Natural killer cell (primary cell): Measurements from ENCODE around the gene ZDHHC5. TPM values are rescaled to one million over a fixed set of nuclear protein-coding genes. Genes with fewer than 3 reads are reported as not detected.

Experiments
- ATAC-seq, 3 donors: fragments of 150-1000 bp in 2 of 3; fragments of 200-7000 bp in 1 of 3; cut with Tn5 transposase; 1 replicate in 1 of 3; 2 replicates in 2 of 3; pipeline ENCODE4 v1.10.0; 2021; ENCODE audit warnings: mild to moderate bottlenecking in 2 of 3, moderate library complexity in 2 of 3
- DNase-seq, 2 donors: peaks; one replicate each; pipeline versions ENCODE4 v3.0.0 to v3.0.0-alpha.2; 2013 to 2021; ENCODE audit warnings: mixed read lengths in 1 of 2
- H3K27ac ChIP-seq: one replicate; pipeline ENCODE4 v1.5.1; 2013; ENCODE audit warnings: mild to moderate bottlenecking, low read length
- H3K27me3 ChIP-seq: one replicate; pipeline ENCODE4 v1.6.1; 2013; ENCODE audit warnings: low read length; ENCODE audit not compliant: control insufficient read depth, insufficient read depth
- H3K36me3 ChIP-seq: one replicate; pipeline ENCODE4 v1.6.1; 2013; ENCODE audit warnings: low read length; ENCODE audit not compliant: control insufficient read depth, insufficient read depth
- H3K4me1 ChIP-seq: one replicate; pipeline ENCODE4 v1.6.1; 2013; ENCODE audit warnings: low read length; ENCODE audit not compliant: control insufficient read depth, insufficient read depth
- H3K4me3 ChIP-seq: one replicate; pipeline ENCODE4 v1.5.1; 2013; ENCODE audit warnings: low read length
- H3K9me3 ChIP-seq: one replicate; pipeline ENCODE4 v1.6.1; 2013; ENCODE audit warnings: low read length; ENCODE audit not compliant: control insufficient read depth, insufficient read depth
- H3K27ac Mint-ChIP-seq, 2 donors: one replicate each; pipeline ENCODE4 v1.8.0; 2022; ENCODE audit warnings: mild to moderate bottlenecking in 2 of 2, mixed read lengths in 2 of 2, moderate library complexity in 1 of 2
- H3K27me3 Mint-ChIP-seq, 2 donors: one replicate each; pipeline ENCODE4 v1.8.0; 2022; ENCODE audit warnings: low read depth in 2 of 2, mixed read lengths in 2 of 2
- H3K36me3 Mint-ChIP-seq: one replicate; pipeline ENCODE4 v1.8.0; 2022; ENCODE audit warnings: mixed read lengths
- H3K4me1 Mint-ChIP-seq, 2 donors: one replicate each; pipeline ENCODE4 v1.8.0; 2022; ENCODE audit warnings: mixed read lengths in 2 of 2
- H3K4me3 Mint-ChIP-seq: one replicate; pipeline ENCODE4 v1.8.0; 2022; ENCODE audit warnings: mild to moderate bottlenecking, moderate library complexity, mixed read lengths
- H3K9me3 Mint-ChIP-seq, 2 donors: one replicate each; pipeline ENCODE4 v1.8.0; 2022; ENCODE audit warnings: mixed read lengths in 2 of 2
- WGBS: methylation state at CpG from one replicate; pipeline ENCODE4 v1.1.7; 2013; ENCODE audit warnings: missing lambda C conversion rate; ENCODE audit not compliant: insufficient coverage; 5-methylcytosine and 5-hydroxymethylcytosine counted together
- intact Hi-C: fragments of 100-400 bp; cut with micrococcal nuclease; formaldehyde crosslinking; loops from one replicate; pipeline ENCODE4 v1.14.2; 2022
- total RNA-seq, 4 donors: library from RNA; stranded (reverse); fragments of 120-200 nt in 1 of 4; gene quantifications; one replicate each; pipeline versions ENCODE4 v1.2.3 to v1.2.4, GENCODE V29; 2013 to 2022
- TF ChIP-seq, protein P1 (sequence below): fragments of 200-600 bp; IDR thresholded peaks from one replicate; pipeline ENCODE4 v1.8.0; 2022; ENCODE audit warnings: antibody characterized with exemption

Gene ZDHHC5
- total RNA-seq, 3 donors from 2014 or later (not counting 1 experiment from before 2014, with no cell fraction given) = 46.1 to 64.0 (median 55.5) TPM

- Mint-ChIP-seq H3K9me3 (no peaks in the 10 kb centered on the region), H3K27ac (no peak overlapping the region), H3K4me1 (peaks cover 17 to 18% of the 10 kb centered on the region in 2 donors), H3K4me3 (no peak overlapping the region), H3K27me3 (no peaks in the 10 kb centered on the region), H3K36me3 (no peaks in the 10 kb centered on the region)
- no peak for ATAC-seq
- Histone ChIP-seq H3K27ac (no peak overlapping the region), H3K9me3 (no peaks in the 10 kb centered on the region), H3K4me1 (no peaks in the 10 kb centered on the region), H3K27me3 (no peaks in the 10 kb centered on the region), H3K36me3 (no peaks in the 10 kb centered on the region), H3K4me3 (no peak overlapping the region)
- intact Hi-C loops = no loop called here
- TF ChIP-seq, protein P1, sequence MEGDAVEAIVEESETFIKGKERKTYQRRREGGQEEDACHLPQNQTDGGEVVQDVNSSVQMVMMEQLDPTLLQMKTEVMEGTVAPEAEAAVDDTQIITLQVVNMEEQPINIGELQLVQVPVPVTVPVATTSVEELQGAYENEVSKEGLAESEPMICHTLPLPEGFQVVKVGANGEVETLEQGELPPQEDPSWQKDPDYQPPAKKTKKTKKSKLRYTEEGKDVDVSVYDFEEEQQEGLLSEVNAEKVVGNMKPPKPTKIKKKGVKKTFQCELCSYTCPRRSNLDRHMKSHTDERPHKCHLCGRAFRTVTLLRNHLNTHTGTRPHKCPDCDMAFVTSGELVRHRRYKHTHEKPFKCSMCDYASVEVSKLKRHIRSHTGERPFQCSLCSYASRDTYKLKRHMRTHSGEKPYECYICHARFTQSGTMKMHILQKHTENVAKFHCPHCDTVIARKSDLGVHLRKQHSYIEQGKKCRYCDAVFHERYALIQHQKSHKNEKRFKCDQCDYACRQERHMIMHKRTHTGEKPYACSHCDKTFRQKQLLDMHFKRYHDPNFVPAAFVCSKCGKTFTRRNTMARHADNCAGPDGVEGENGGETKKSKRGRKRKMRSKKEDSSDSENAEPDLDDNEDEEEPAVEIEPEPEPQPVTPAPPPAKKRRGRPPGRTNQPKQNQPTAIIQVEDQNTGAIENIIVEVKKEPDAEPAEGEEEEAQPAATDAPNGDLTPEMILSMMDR = no peak
- WGBS = 87% methylated on average over 7 of the region's 7 CpGs
- no peak for DNase-seq
Measured at GRCh38 chr11:57728829-57729228, 60.9 kb downstream of the ZDHHC5 start.

GRCh38 chr11:57729479-57729878, 61.6 kb downstream of the ZDHHC5 start:
- intact Hi-C loops = no loop called here
- 96% methylated on average over 4 of the region's 7 CpGs for WGBS
- ATAC-seq (no peak), DNase-seq (no peak)
- Histone ChIP-seq H3K36me3 (no peaks in the 10 kb centered on the region), H3K27ac (no peak overlapping the region), H3K27me3 (no peaks in the 10 kb centered on the region), H3K4me3 (no peak overlapping the region), H3K9me3 (no peaks in the 10 kb centered on the region), H3K4me1 (no peaks in the 10 kb centered on the region)
- Mint-ChIP-seq H3K36me3 (no peaks in the 10 kb centered on the region), H3K4me1 (peaks cover 17 to 18% of the 10 kb centered on the region in 2 donors), H3K27me3 (no peaks in the 10 kb centered on the region), H3K9me3 (no peaks in the 10 kb centered on the region), H3K4me3 (no peak overlapping the region), H3K27ac (no peak overlapping the region)
- TF ChIP-seq, protein P1 = no peak

DNA sequence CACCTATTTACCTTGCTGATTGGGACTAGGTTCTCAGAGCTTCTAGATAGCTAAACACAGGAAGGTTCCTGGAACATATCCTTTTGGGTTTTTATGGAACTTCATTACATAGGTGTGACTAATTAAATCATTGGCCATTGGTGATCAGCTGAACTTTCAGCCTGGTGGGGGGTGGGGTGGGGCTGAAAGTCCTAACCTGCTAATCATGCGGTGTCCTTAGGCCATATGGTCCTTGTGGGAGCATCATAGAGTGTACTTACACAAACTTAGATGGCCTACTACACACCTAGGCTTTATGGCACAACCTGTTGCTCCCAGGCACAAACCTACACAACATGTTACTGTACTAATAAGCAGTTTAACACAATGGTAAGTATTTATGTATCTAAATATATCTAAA, 64.7 kb downstream of the ZDHHC5 start:
- Mint-ChIP-seq H3K4me3 (no peak overlapping the region), H3K9me3 (no peaks in the 10 kb centered on the region)

More for the DNA sequence above, 64.7 kb downstream of the ZDHHC5 start:
- H3K27me3 Mint-ChIP-seq = no peaks in the 10 kb centered on the region
- Histone ChIP-seq H3K4me3 (no peak overlapping the region), H3K27me3 (no peaks in the 10 kb centered on the region), H3K36me3 (peaks cover 4% of the 10 kb centered on the region), H3K27ac (no peak overlapping the region), H3K9me3 (no peaks in the 10 kb centered on the region), H3K4me1 (no peaks in the 10 kb centered on the region)
- no peak for ATAC-seq
- no peak overlapping the region for H3K27ac Mint-ChIP-seq
- TF ChIP-seq, protein P1 = no peak
- intact Hi-C loops = no loop called here
- WGBS = 100% methylated on average over 1 of the region's 1 CpG
- peaks cover 13 to 14% of the 10 kb centered on the region in 2 donors for H3K4me1 Mint-ChIP-seq
- H3K36me3 Mint-ChIP-seq = no peaks in the 10 kb centered on the region
- no peak for DNase-seq
